ENCODE data around the gene TROAP. TPM values are rescaled to one million over a fixed set of nuclear protein-coding genes. Genes with fewer than 3 reads are reported as not detected.

TROAP gene
- total RNA-seq, 1 experiment from 2014 or later, result 50.8 TPM

DNA sequence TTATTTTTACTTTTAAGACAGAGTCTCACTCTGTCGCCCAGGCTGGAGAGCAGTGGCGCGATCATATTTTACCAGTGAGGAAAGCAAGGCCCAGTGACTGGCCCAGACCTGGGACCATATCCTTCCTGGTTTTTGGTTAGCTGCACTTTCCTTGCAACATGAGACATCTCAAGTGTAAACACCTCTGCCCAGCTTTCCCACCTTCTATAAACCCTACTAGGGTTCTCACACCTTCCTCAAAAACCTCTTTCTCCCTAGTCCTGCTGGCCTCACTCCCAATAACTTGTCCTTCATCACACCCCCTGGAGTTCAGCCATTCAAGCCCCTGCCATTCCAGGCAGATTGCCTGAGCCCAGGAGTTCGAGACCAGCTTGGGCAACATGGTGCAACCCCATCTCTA is 38.4 kb upstream of the TROAP start:
- Histone ChIP-seq H3K27ac (no peak overlapping the region), H3K36me3 (no peaks in the 10 kb centered on the region), H3K4me1 (replicated peaks) (no peaks in the 10 kb centered on the region), H3K27me3 (replicated peaks) (no peaks in the 10 kb centered on the region), H3K9me3 (replicated peaks) (no peaks in the 10 kb centered on the region), H3K4me3 (no peak overlapping the region)
- DNase-seq (ENCODE audit: low read depth in 1 of 2, low spot score in 2 of 2), result no peak

DNA sequence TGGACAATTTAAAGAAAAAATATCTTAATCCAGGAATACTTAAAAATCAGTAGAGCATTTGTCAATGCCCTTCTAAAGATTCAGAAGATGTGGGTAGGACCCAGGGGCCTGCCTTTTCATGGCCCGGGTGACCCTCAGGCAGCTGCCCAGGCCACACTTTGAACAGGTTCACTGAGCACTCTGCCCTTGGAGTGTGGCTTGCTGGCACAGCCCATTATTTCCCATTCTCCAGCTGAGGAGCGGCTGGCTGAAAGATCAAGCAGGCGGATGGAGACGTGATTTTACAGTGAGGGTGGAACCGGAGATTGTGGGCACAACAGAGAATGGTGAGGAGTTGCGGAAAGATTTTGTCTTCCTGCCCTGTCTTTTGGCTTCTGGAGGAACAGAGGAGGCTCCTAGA is 35.2 kb upstream of the TROAP start:
- Histone ChIP-seq H3K4me1 (replicated peaks) (no peaks in the 10 kb centered on the region), H3K27me3 (replicated peaks) (no peaks in the 10 kb centered on the region), H3K9me3 (replicated peaks) (no peaks in the 10 kb centered on the region), H3K4me3 (no peak overlapping the region), H3K36me3 (no peaks in the 10 kb centered on the region), H3K27ac (no peak overlapping the region)
- DNase-seq (ENCODE audit: low read depth in 1 of 2, low spot score in 2 of 2), result no peak

DNA sequence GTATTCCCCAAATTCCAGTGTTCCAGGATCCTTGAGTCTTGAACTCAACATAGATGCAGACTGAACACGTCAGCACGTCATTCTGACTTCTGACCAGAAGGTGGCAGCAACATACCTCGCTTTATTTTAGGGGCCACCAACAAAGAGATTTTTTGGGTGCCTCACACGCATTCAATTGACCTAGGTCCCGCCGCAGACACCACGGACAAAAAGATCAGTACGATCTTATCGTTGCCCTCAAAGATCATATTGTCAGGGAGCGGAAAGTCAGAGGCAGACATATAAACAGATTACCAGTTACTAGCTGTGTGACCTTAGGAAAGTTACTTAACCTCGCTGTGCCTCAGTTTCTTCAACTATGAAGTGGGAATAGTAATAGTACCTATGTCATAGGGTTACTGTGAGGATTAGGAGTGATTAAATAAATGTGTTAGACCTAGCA is 34.6 kb upstream of the TROAP start:
- H3K4me1 ChIP-seq (replicated peaks), result no peaks in the 10 kb centered on the region
- no peaks in the 10 kb centered on the region for H3K9me3 ChIP-seq (replicated peaks)
- H3K4me3 ChIP-seq, result no peak overlapping the region
- peak in 1 of 2 experiments; percentile 65 for DNase-seq (ENCODE audit: low read depth in 1 of 2, low spot score in 2 of 2)
- no peaks in the 10 kb centered on the region for H3K36me3 ChIP-seq
- H3K27ac ChIP-seq, result no peak overlapping the region
- no peaks in the 10 kb centered on the region for H3K27me3 ChIP-seq (replicated peaks)

- no peaks in the 10 kb centered on the region for H3K27me3 ChIP-seq (replicated peaks)
- no peaks in the 10 kb centered on the region for H3K36me3 ChIP-seq
- DNase-seq (ENCODE audit: low read depth in 1 of 2, low spot score in 2 of 2), result no peak
- no peak overlapping the region for H3K4me3 ChIP-seq
- H3K27ac ChIP-seq, result no peak overlapping the region
- no peaks in the 10 kb centered on the region for H3K9me3 ChIP-seq (replicated peaks)
- no peaks in the 10 kb centered on the region for H3K4me1 ChIP-seq (replicated peaks)
These were observed 34.0 kb upstream of the TROAP start for GRCh38 chr12:49288922-49289555.

GRCh38 chr12:49292729-49293055 is 30.4 kb upstream of the TROAP start:
- DNase-seq (ENCODE audit: low read depth in 1 of 2, low spot score in 2 of 2), result no peak
- Histone ChIP-seq H3K9me3 (replicated peaks) (no peaks in the 10 kb centered on the region), H3K36me3 (no peaks in the 10 kb centered on the region), H3K27me3 (replicated peaks) (no peaks in the 10 kb centered on the region), H3K4me3 (no peak overlapping the region), H3K27ac (no peak overlapping the region), H3K4me1 (replicated peaks) (peaks cover 8% of the 10 kb centered on the region)

GRCh38 chr12:49293056-49293956 is 29.7 kb upstream of the TROAP start:
- Histone ChIP-seq H3K4me3 (no peak overlapping the region), H3K4me1 (replicated peaks) (peaks cover 8% of the 10 kb centered on the region), H3K36me3 (no peaks in the 10 kb centered on the region), H3K27me3 (replicated peaks) (no peaks in the 10 kb centered on the region), H3K27ac (no peak overlapping the region), H3K9me3 (replicated peaks) (no peaks in the 10 kb centered on the region)
- no peak for DNase-seq (ENCODE audit: low read depth in 1 of 2, low spot score in 2 of 2)

GRCh38 chr12:49294086-49294803 is 28.8 kb upstream of the TROAP start:
- no peak for DNase-seq (ENCODE audit: low read depth in 1 of 2, low spot score in 2 of 2)
- no peak overlapping the region for H3K27ac ChIP-seq
- no peaks in the 10 kb centered on the region for H3K9me3 ChIP-seq (replicated peaks)
- H3K4me1 ChIP-seq (replicated peaks), result peaks cover 8% of the 10 kb centered on the region
- no peaks in the 10 kb centered on the region for H3K36me3 ChIP-seq
- H3K27me3 ChIP-seq (replicated peaks), result no peaks in the 10 kb centered on the region
- H3K4me3 ChIP-seq, result no peak overlapping the region

DNA sequence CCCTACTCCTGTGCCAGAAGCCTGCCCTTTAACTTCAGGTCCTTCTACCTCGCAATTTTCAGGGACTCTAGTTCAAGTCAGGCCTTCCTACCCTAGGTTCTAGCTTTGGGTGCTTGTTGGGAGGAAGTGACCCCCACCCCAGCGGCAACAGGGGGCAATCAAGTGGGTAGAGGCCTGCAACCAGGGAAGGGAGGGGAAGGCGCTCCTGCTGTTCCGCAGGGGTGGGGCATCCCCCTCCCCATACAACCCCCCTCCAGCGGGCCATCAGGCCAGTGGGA is 28.3 kb upstream of the TROAP start:
- Histone ChIP-seq H3K9me3 (replicated peaks) (no peaks in the 10 kb centered on the region), H3K27me3 (replicated peaks) (no peaks in the 10 kb centered on the region), H3K4me3 (no peak overlapping the region), H3K4me1 (replicated peaks) (peaks cover 8% of the 10 kb centered on the region), H3K36me3 (no peaks in the 10 kb centered on the region), H3K27ac (no peak overlapping the region)
- no peak for DNase-seq (ENCODE audit: low read depth in 1 of 2, low spot score in 2 of 2)

DNA sequence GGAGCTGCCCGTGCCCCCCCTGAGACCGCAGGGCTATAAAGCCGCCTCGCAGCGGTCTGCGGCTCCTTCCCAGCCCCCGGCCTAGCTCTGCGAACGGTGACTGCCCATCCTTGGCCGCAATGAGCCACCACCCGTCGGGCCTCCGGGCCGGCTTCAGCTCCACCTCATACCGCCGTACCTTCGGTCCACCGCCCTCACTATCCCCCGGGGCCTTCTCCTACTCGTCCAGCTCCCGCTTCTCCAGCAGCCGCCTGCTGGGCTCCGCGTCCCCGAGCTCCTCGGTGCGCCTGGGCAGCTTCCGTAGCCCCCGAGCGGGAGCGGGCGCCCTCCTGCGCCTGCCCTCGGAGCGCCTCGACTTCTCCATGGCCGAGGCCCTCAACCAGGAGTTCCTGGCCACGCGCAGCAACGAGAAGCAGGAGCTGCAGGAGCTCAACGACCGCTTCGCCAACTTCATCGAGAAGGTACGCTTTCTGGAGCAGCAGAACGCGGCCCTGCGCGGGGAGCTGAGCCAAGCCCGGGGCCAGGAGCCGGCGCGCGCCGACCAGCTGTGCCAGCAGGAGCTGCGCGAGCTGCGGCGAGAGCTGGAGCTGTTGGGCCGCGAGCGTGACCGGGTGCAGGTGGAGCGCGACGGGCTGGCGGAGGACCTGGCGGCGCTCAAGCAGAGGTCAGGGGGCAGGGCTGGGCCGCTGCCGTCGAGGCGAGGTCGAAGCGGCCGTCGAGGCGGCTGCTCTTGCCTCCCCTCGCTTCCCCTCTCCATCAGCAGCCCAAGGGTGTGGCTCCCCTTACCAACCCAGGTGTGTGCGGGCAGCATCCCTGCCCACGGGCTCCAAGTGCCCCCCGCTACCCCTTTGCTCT is 27.7 kb upstream of the TROAP start, which contains the start of gene PRPH:
TSS of gene PRPH (plus strand) at position 66 of the 855 bp plus-strand sequence. CDS start at position 120, 54 bp downstream.
- Histone ChIP-seq H3K27me3 (replicated peaks) (no peaks in the 10 kb centered on the region), H3K4me3 (no peak within 1 kb of the TSS), H3K27ac (no peak within 1 kb of the TSS), H3K9me3 (replicated peaks) (no peaks in the 10 kb centered on the region), H3K4me1 (replicated peaks) (peaks cover 8% of the 10 kb centered on the region), H3K36me3 (no peaks in the 10 kb centered on the region)
- DNase-seq (ENCODE audit: low read depth in 1 of 2, low spot score in 2 of 2), result no peak

DNA sequence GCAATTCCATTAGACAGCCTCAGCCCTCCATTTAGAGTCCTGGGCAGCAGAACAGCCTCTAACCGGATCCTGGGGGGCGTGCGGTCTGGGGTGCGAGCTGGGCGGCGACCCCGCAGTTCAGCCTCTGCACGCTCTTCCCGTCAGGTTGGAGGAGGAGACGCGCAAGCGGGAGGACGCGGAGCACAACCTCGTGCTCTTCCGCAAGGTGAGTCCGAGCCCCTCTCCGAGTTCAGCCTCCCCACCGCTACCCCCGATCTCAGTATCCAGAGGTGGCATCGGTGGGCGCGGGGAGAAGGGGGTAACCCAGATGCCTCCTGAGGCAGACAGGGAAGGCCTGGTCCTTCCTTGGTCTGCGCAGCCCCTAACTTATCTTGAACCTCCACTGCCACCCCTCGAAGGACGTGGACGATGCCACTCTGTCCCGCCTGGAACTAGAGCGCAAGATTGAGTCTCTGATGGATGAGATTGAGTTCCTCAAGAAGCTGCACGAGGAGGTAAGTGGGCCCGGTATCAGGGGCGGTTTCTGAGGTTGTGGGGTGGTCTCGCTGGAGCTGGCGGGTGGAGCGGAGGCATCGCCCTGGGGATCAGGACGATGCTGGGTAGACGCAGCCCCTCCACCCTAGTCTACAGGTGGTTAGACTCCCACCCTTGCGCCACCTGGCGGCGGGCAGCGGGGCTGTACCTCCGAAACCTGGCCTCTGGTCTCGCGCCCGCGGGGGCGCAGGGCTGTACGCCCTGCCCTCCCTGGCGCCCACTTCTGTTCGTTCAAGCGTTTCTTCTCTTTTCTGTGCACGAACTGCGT is 26.8 kb upstream of the TROAP start:
- Histone ChIP-seq H3K4me3 (no peak overlapping the region), H3K27me3 (replicated peaks) (no peaks in the 10 kb centered on the region), H3K36me3 (no peaks in the 10 kb centered on the region), H3K9me3 (replicated peaks) (no peaks in the 10 kb centered on the region), H3K4me1 (replicated peaks) (peaks cover 8% of the 10 kb centered on the region), H3K27ac (no peak overlapping the region)
- no peak for DNase-seq (ENCODE audit: low read depth in 1 of 2, low spot score in 2 of 2)

DNA sequence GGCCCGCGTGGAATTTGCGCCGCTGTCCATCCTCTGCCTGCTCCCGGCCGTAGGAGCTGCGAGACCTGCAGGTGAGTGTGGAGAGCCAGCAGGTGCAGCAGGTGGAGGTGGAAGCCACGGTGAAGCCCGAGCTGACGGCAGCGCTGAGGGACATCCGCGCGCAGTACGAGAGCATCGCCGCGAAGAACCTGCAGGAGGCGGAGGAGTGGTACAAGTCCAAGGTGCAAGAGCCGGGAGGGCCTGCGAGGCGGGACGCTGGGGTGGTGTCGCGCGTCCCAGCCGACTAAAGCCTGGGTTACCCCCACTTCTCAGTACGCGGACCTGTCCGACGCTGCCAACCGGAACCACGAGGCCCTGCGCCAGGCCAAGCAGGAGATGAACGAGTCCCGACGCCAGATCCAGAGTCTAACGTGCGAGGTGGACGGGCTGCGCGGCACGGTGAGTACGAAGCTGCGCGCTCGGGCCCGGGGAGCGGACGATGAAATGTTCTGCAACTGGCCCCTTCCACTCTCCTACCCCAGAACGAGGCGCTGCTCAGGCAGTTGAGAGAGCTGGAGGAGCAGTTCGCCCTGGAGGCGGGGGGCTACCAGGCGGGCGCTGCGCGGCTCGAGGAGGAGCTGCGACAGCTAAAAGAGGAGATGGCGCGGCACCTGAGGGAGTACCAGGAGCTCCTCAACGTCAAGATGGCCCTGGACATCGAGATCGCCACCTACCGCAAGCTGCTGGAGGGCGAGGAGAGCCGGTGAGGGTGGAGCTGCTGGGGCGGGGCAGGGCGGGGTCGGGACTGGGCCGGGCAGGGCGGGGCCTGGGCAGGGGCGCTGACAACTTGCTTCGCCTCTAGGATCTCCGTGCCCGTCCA is 26.0 kb upstream of the TROAP start:
- Histone ChIP-seq H3K36me3 (no peaks in the 10 kb centered on the region), H3K27ac (no peak overlapping the region), H3K4me3 (peak overlapping the region; percentile 22), H3K9me3 (replicated peaks) (no peaks in the 10 kb centered on the region), H3K4me1 (replicated peaks) (peaks cover 8% of the 10 kb centered on the region), H3K27me3 (replicated peaks) (no peaks in the 10 kb centered on the region)
- peak; percentile 16 to 57 for DNase-seq (ENCODE audit: low read depth in 1 of 2, low spot score in 2 of 2)

- Histone ChIP-seq H3K4me3 (no peak overlapping the region), H3K9me3 (replicated peaks) (no peaks in the 10 kb centered on the region), H3K27ac (no peak overlapping the region), H3K4me1 (replicated peaks) (peaks cover 8% of the 10 kb centered on the region), H3K27me3 (replicated peaks) (no peaks in the 10 kb centered on the region), H3K36me3 (no peaks in the 10 kb centered on the region)
- no peak for DNase-seq (ENCODE audit: low read depth in 1 of 2, low spot score in 2 of 2)
These were observed 25.4 kb upstream of the TROAP start for GRCh38 chr12:49297695-49298060.
